A375 (cell line): Measurements from ENCODE around the gene DNAJB7. TPM values are rescaled to one million over a fixed set of nuclear protein-coding genes. Genes with fewer than 3 reads are reported as not detected.

Experiments used
- small RNA-seq: library from RNA; depleted of rRNA; stranded (forward); fragments of <200 nt; gene quantifications from one replicate; pipeline ENCODE3, GENCODE V24; 2014
- total RNA-seq: library from RNA; depleted of rRNA; stranded (reverse); fragments of >200 nt; shearing (Covaris generic); gene quantifications from 2 replicates; pipeline ENCODE4 v1.2.3, GENCODE V29; 2014; rRNA removed

Gene DNAJB7
- not detected in 2 replicates for total RNA-seq

DNA sequence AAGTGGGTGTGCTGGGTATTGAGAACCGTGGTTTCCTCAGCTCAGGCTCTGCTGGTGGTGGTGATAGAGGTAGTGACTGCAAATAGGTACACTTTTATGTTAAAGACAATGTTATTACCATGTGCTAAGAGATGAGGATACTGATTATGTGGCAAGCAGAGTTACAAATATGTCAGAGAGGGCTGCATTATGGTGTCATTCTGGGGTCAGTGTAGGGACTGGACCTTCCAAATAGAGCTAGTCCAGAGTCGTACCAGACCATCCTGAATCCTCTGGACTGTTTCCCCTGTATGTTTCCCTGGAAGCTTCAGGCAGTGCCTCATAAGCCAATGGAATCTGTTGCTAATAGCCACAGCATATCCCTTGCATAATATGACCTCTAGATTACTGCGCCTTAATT, at the start of gene DNAJB7:
Gene DNAJB7 (minus strand): TSS at position 101 of the 400 bp plus-strand sequence. CDS start 119 bp downstream, outside the sequence.

DNA sequence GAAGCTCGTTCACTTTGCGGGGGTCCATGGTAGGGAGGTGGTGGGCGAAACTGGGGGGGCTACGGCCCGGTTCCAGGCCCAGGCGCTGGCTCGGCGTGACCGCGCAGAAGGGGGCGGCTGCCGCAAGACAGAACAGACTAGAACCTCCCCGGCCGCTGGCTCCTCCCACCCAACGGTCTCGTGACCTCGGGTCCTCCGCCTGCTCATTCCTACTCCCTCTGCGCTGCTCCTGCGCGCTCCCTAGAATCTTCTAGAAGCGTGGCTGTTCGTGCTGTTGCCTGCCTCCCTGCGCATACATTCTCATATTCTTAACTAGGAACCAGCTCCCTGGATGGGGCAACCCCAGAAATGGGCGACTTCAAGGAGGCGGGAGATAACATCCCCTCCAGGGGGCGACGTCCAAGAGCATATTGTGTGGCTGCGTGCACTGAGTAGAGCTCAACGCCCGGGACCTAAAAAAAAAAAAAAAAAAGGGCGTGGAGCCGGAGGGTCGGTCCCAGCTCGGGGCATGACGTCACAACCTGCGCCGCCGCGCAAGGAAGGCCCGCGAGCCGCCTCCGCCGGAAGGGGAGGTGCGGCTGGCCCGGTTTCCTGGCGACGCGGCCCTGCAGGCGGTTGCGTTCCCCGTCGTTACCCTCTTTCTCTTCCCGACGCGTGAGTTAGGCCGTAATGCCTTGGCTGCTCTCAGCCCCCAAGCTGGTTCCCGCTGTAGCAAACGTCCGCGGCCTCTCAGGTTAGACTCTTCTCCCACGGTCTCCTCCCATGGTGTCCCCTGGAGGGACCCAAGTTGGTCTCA, 5.2 kb downstream of the DNAJB7 start, which contains the start of the genes ST13 and XPNPEP3:
Gene ST13 (minus strand): TSS at position 127 of the 796 bp plus-strand sequence. CDS start 99 bp downstream, at position 28.
Gene XPNPEP3 (plus strand): TSS at position 636 of the 796 bp plus-strand sequence. CDS start 34 bp downstream, at position 670.

GRCh38 chr22:40818747-40819598, 42.9 kb downstream of the DNAJB7 start, which contains the start of gene SLC25A17:
Gene SLC25A17 (minus strand): TSS chr22:40819346. CDS start chr22:40819248, 98 bp downstream.

Small RNA genes lying within 50 kb of the gene (small RNA-seq; reads per million reads assigned to genes)
- not detected for gene MIR4766

Other genes starting within 250 kb of the DNAJB7 start
- gene MRTFA, start 225.4 kb downstream of the DNAJB7 start, total RNA-seq: 8.9 and 22.6 TPM in 2 replicates
- not detected in 2 replicates for gene MCHR1, start 182.6 kb downstream of the DNAJB7 start, total RNA-seq
- gene SLC25A17, start 42.8 kb downstream of the DNAJB7 start, total RNA-seq: 16.0 and 18.3 TPM in 2 replicates
- gene ST13, start 5.5 kb downstream of the DNAJB7 start, total RNA-seq: 241 and 279 TPM in 2 replicates
- gene XPNPEP3, start 5.0 kb downstream of the DNAJB7 start, total RNA-seq: 8.1 and 9.4 TPM in 2 replicates
- gene RBX1, start 89.3 kb upstream of the DNAJB7 start, total RNA-seq: 39.4 and 45.9 TPM in 2 replicates
- 19.7 and 20.6 TPM in 2 replicates for gene EP300, start 230.5 kb upstream of the DNAJB7 start, total RNA-seq